ENCODE measurements around the gene CYP20A1.
"Not testable (repeated sequence)": the region's sequence is repeated elsewhere in the genome, so short reads cannot be mapped to it uniquely, and the experiment has no call there.

The CYP20A1 gene

GRCh38 chr2:203246646-203247045 lies 7.8 kb downstream of the CYP20A1 start:
- Mint-ChIP-seq H3K9me3 (no peaks in the 10 kb centered on the region), H3K27ac (no peak overlapping the region), H3K4me3 (no peak overlapping the region), H3K36me3 (peaks cover 96% of the 10 kb centered on the region), H3K4me1 (peaks cover 8% of the 10 kb centered on the region)
- ATAC-seq (no peak), DNase-seq (ENCODE audit: low spot score in 2 of 2) (no peak)

- peak overlapping the region; percentile 79 for H3K27ac Mint-ChIP-seq
- peaks cover 10% of the 10 kb centered on the region for H3K4me1 Mint-ChIP-seq
- no peak for DNase-seq (ENCODE audit: low spot score in 2 of 2)
- no peak overlapping the region for H3K4me3 Mint-ChIP-seq
- H3K36me3 Mint-ChIP-seq = peaks cover 97% of the 10 kb centered on the region
- ATAC-seq = peak; percentile 47
- no peaks in the 10 kb centered on the region for H3K9me3 Mint-ChIP-seq
Measured at GRCh38 chr2:203252818-203253217, 14.0 kb downstream of the CYP20A1 start.

GRCh38 chr2:203253422-203254095 lies 14.7 kb downstream of the CYP20A1 start:
- peaks cover 14% of the 10 kb centered on the region for H3K4me1 Mint-ChIP-seq
- not testable (repeated sequence) for H3K9me3 Mint-ChIP-seq; H3K4me3 Mint-ChIP-seq; ATAC-seq; DNase-seq (ENCODE audit: low spot score in 2 of 2)
- H3K27ac Mint-ChIP-seq = peak overlapping the region; percentile 79
- H3K36me3 Mint-ChIP-seq = peaks cover 100% of the 10 kb centered on the region

GRCh38 chr2:203261326-203262159 lies 22.7 kb downstream of the CYP20A1 start:
- H3K4me1 Mint-ChIP-seq = peaks cover 19% of the 10 kb centered on the region
- no peak for DNase-seq (ENCODE audit: low spot score in 2 of 2)
- no peaks in the 10 kb centered on the region for H3K9me3 Mint-ChIP-seq
- H3K27ac Mint-ChIP-seq = peak overlapping the region; percentile 87
- H3K36me3 Mint-ChIP-seq = peaks cover 87% of the 10 kb centered on the region
- no peak for ATAC-seq
- H3K4me3 Mint-ChIP-seq = no peak overlapping the region

- DNase-seq (ENCODE audit: low spot score in 2 of 2) (no peak), ATAC-seq (no peak)
- no peaks in the 10 kb centered on the region for H3K4me1 Mint-ChIP-seq
- no peaks in the 10 kb centered on the region for H3K9me3 Mint-ChIP-seq
- H3K36me3 Mint-ChIP-seq = peaks cover 98% of the 10 kb centered on the region
- H3K27ac Mint-ChIP-seq = no peak overlapping the region
- no peak overlapping the region for H3K4me3 Mint-ChIP-seq
Measured at GRCh38 chr2:203279288-203279687, 40.5 kb downstream of the CYP20A1 start.

- no peak for ATAC-seq
- Mint-ChIP-seq H3K36me3 (peaks cover 98% of the 10 kb centered on the region), H3K4me3 (no peak overlapping the region), H3K27ac (no peak overlapping the region), H3K9me3 (no peaks in the 10 kb centered on the region), H3K4me1 (no peaks in the 10 kb centered on the region)
- DNase-seq (ENCODE audit: low spot score in 2 of 2) = no peak
Measured at GRCh38 chr2:203280428-203281064, 41.7 kb downstream of the CYP20A1 start.

GRCh38 chr2:203282101-203282500 lies 43.3 kb downstream of the CYP20A1 start:
- H3K36me3 Mint-ChIP-seq = peaks cover 100% of the 10 kb centered on the region
- no peak overlapping the region for H3K4me3 Mint-ChIP-seq
- no peaks in the 10 kb centered on the region for H3K4me1 Mint-ChIP-seq
- DNase-seq (ENCODE audit: low spot score in 2 of 2) = no peak
- H3K27ac Mint-ChIP-seq = no peak overlapping the region
- no peak for ATAC-seq
- no peaks in the 10 kb centered on the region for H3K9me3 Mint-ChIP-seq

- Mint-ChIP-seq H3K27ac (no peak overlapping the region), H3K4me1 (peaks cover 5% of the 10 kb centered on the region), H3K4me3 (no peak overlapping the region), H3K36me3 (peaks cover 90% of the 10 kb centered on the region), H3K9me3 (no peaks in the 10 kb centered on the region)
- no peak for ATAC-seq
- no peak for DNase-seq (ENCODE audit: low spot score in 2 of 2)
Measured at GRCh38 chr2:203286532-203286931, 47.7 kb downstream of the CYP20A1 start.

GRCh38 chr2:203301667-203302066 lies 62.8 kb downstream of the CYP20A1 start:
- ATAC-seq (no peak), DNase-seq (ENCODE audit: low spot score in 2 of 2) (no peak)
- no peaks in the 10 kb centered on the region for H3K9me3 Mint-ChIP-seq
- H3K4me3 Mint-ChIP-seq = no peak overlapping the region
- H3K4me1 Mint-ChIP-seq = no peaks in the 10 kb centered on the region
- peaks cover 56% of the 10 kb centered on the region for H3K36me3 Mint-ChIP-seq
- no peak overlapping the region for H3K27ac Mint-ChIP-seq

GRCh38 chr2:203302586-203302985 lies 63.8 kb downstream of the CYP20A1 start:
- ATAC-seq; DNase-seq (ENCODE audit: low spot score in 2 of 2); H3K4me3 Mint-ChIP-seq; H3K9me3 Mint-ChIP-seq; H3K4me1 Mint-ChIP-seq; H3K27ac Mint-ChIP-seq: not testable (repeated sequence)
- peaks cover 54% of the 10 kb centered on the region for H3K36me3 Mint-ChIP-seq

GRCh38 chr2:203310688-203311436 lies 72.0 kb downstream of the CYP20A1 start:
- Mint-ChIP-seq H3K27ac (no peak overlapping the region), H3K4me1 (no peaks in the 10 kb centered on the region), H3K9me3 (no peaks in the 10 kb centered on the region), H3K4me3 (no peak overlapping the region), H3K36me3 (peaks cover 15% of the 10 kb centered on the region)
- DNase-seq (ENCODE audit: low spot score in 2 of 2) (no peak), ATAC-seq (no peak)

- Mint-ChIP-seq H3K36me3 (peaks cover 11% of the 10 kb centered on the region), H3K9me3 (no peaks in the 10 kb centered on the region), H3K27ac (no peak overlapping the region), H3K4me1 (peaks cover 31% of the 10 kb centered on the region), H3K4me3 (peak overlapping the region; percentile 75)
- DNase-seq (ENCODE audit: low spot score in 2 of 2) = no peak
- peak; percentile 80 for ATAC-seq
Measured at GRCh38 chr2:203326356-203326755, 87.5 kb downstream of the CYP20A1 start.

- ATAC-seq (no peak), DNase-seq (ENCODE audit: low spot score in 2 of 2) (no peak)
- Mint-ChIP-seq H3K27ac (peak overlapping the region; percentile 78), H3K9me3 (no peaks in the 10 kb centered on the region), H3K4me3 (peak overlapping the region; percentile 75), H3K36me3 (peaks cover 11% of the 10 kb centered on the region), H3K4me1 (peaks cover 31% of the 10 kb centered on the region)
Measured at GRCh38 chr2:203327582-203327900, 88.7 kb downstream of the CYP20A1 start.

GRCh38 chr2:203327901-203328759 lies 89.3 kb downstream of the CYP20A1 start, which contains the start of gene ABI2:
ABI2 (plus strand) TSS chr2:203328394; CDS start chr2:203328515, 121 bp downstream.
- peaks cover 11% of the 10 kb centered on the region for H3K36me3 Mint-ChIP-seq
- H3K4me3 Mint-ChIP-seq = peak within 1 kb of the TSS; percentile 75
- ATAC-seq (peak; percentile 71), DNase-seq (ENCODE audit: low spot score in 2 of 2) (peak; percentile 59 to 86)
- no peaks in the 10 kb centered on the region for H3K9me3 Mint-ChIP-seq
- H3K4me1 Mint-ChIP-seq = peaks cover 31% of the 10 kb centered on the region
- H3K27ac Mint-ChIP-seq = peak within 1 kb of the TSS; percentile 82
